GM12875 (cell line): ENCODE measurements around the gene PNPLA2.

Source experiments
- H3K4me3 ChIP-seq: one replicate; pipeline ENCODE4 v1.5.1; 2011; ENCODE audit warnings: low read depth, low read length, control low read depth
- CTCF ChIP-seq: IDR thresholded peaks from 2 replicates; pipeline ENCODE4 v1.5.1; 2011; ENCODE audit warnings: low read depth, mild to moderate bottlenecking, control low read depth, inconsistent platforms, low read length, moderate library complexity, borderline replicate concordance; ENCODE audit not compliant: insufficient read depth

The PNPLA2 gene

GRCh38 chr11:773830-774229 is 44.9 kb upstream of the PNPLA2 start:
- H3K4me3 ChIP-seq: no peak overlapping the region
- no peak for TF ChIP-seq CTCF

DNA sequence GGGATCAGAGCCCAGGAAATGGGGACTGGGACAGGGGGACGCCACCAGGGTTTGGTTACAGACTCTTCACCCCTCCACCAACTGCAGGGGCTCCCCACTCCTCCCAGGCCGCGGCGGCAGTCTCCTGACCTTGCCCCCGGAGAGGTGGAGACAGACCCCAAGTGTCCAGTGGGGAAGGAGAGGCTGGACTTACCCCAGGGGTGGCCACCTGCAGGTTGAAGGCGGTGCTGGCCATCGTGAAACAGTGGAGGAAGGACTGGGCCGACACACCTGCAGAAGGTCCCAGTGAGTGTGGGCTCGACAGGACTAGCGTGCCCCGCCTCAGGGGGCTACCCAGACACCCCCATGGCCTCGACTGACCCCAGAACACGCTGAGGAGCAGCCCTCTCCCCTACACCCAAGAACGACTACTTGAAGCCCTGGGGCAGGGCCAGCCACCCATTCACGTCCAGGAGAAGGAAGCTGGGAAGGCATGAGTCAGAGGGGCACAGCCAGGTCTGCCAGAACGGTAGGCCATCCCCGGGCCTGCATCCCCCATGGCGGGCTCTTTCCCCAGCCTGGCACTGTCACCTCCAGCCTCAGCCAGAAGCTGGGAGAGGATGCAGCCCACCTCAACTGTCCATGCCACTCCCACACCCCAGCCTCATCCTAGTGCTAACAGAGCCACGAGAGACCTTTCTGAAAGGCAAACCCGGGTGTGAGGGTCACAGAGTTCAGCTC is 43.7 kb upstream of the PNPLA2 start:
- TF ChIP-seq CTCF: no peak
- no peak overlapping the region for H3K4me3 ChIP-seq

DNA sequence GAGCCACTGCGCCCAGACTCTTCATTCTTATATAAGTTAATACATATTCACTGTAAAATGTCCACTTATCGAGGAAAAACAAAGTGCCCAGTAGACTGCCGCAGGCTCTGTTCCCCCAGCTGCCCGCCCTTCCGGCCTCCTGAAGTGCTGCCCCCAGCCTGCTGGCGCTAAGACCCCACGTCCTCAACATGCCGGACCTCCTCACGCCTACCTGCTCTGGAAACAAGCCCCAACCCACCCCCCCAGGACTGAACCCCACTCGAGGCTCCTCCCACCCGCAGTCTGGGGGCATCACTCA is 42.5 kb upstream of the PNPLA2 start:
- H3K4me3 ChIP-seq: peak overlapping the region; percentile 83
- TF ChIP-seq CTCF: no peak

DNA sequence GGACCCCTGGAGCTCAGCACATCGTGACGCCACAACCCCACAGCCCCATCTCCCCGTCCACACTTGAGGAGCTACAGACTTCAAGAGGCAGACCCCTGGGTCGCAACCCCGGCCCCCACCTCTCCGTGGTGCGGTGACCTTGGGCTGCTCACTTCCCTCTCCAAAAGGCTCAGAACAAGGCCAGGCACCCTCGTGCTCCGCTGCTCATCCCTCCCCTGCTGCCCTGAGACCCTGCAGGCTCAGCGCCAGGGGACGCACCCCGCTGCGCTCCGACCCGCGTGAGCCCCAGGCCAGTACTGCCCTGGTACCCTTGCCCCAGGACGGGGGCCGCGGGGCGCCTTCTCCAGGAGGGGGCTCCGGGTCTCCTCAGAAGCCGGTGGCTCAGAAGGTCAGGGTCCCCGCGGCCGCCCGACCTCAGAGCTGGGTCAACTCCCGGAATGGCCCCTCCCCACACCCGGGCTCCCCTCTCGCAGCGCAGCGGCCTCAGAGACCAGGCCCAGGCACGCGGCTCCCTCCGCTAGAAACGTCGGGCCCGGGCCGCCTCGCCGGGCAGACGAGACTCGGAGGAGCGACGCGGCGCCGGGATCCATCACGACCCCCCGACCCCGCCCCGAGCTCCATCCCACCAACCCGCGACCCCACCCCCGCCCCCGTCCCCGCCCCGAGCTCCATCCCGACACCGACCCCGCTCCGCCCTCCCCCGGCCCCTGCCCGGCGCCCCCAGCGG is 42.0 kb upstream of the PNPLA2 start:
- 0 out of 2 replicates have a peak, but pooled peaks have one; percentile 6 for TF ChIP-seq CTCF

DNA sequence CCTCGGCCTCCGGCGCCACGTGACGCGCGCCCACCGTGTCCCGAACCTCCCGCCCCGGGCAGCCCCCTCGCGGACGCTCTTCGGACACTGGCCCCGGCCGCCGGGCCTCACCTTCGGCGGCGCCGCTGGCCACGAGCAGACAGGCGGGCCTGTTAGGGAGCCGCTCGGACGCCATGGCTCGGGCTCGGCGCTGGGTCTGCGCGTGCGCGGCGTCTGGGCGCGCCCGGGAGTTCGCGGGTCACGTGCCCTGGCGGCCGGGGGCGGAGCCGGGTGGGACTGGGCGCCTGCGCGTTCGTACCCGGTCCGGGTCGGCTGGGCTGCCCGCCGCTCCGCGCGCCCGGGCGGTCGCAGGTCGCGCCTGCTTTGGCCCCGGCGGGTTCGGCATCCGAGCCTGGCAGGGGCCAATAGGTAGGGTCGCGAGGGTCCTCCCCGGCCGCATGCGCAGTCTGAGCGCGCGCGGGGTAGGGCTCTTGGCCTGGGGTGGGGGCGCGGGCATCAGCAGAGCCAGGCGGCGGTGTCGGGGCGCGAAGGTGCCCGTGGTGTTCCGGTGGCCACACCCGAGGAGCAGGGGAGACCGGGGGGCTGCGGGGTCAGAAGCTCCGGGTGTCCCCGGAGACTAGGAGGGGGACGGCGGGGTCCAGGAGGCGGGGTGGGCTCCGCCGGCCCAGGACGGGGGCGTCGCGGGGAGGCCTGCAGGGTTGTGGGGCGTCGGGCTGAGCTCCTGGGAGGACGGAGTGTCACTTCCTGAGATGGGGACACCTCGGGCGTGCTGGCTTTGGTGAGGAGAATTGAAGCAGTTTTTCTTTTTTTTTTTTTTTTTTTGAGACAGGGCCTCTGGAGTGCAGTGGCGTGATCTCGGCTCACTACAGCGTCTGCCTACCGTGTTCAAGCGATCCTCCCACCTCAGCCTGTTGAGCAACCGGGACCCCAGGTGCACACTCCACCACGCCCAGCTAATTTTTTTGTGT is 41.1 kb upstream of the PNPLA2 start, which contains the start of gene GATD1:
Gene GATD1 (minus strand): TSS at position 200 of the 968 bp plus-strand sequence. CDS start 25 bp downstream, at position 175.
- no peak for TF ChIP-seq CTCF
- peak within 1 kb of the TSS; percentile 83 for H3K4me3 ChIP-seq

More for the DNA sequence above, 42.0 kb upstream of the PNPLA2 start:
- H3K4me3 ChIP-seq: peak overlapping the region; percentile 83

DNA sequence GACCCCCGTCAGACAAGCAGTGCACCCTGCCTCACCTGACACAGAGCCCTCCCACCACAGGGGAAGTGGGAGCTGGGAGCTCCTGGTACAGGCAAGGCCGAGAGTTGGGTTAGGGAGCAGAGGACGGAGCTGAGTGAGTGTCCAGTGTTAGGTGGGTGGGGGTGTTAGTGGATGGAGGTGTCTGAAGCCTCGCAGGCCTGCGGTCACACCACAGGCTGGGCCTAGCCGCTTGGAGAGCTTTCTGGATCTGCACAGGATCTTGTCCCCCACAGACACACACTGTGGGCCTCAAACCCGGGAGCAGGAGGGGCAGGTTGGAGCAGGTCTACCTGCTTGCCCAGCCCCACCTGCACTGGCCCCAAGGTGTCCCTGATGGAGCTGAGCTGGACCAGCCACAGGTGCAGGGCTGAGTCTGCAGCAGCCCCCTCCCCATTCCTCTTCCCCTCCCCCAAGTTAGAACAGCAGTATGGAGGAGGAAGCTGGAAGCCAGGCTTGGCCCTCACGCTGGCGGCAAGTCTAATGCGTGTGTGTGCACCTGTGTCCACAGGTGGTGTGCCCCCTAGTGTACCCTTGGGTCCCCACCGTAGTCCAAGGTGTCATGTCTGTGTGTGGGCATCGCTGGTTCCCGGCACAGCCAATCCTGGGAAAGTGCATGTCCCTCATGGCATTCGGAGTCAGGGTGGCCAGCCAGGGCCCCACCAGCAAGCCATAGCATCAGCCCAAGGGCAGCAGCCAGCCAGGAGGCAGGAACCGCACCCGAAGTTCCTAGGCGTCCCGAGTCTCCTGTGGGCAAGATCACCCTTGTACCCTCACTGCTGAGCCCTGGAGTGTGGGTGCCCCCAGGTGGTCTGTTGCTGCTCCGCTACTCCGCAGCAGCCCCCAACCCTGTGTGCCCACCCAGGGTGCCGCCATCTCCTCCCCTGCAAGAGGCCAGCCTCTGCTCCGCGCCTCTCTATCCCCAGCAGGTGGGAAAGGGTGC is 39.4 kb upstream of the PNPLA2 start:
- TF ChIP-seq CTCF: no peak
- no peak overlapping the region for H3K4me3 ChIP-seq
